ENCODE results near the gene FAM20C.

FAM20C gene

GRCh38 chr7:159370-160270 is 32.8 kb upstream of the FAM20C start:
- DNase-seq: no peak

DNA sequence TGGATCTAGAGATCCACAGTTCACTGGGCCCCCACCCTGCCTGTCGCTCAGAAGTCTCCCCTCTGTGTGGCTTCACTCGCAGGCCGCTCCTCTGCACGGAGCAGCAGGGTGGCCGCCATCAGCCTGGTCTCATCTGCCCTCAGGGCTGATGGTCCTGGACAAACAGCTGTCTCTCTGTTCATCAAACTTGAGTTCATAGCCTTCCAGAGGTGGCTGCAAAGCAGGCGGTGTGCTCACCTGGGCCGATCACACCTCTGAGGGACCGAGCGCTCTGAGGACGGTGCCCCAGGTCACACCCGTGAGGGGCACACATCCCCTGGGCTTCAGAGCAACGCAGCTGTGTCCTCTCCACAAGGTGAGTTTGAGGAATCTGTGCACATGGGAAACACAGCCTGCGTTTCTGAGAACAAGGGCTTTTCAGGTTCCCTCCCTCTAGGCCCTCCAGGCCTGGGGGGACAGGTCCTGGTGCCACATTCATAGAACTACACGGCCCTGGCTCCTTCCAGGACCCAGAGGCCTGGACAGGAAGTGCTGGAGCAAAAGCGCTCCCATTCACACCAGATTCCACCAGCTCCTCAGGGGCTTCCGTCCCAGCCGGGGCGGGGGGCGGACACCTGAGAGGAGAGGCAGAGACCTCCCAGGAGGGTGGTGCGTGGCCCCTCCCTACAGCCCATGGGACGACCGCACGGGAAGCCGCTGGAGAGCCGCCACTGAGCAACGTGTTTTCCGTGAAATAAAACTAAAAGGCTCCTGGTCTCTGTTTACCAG is 31.2 kb upstream of the FAM20C start:
- no peak for DNase-seq

GRCh38 chr7:162632-163297 is 29.6 kb upstream of the FAM20C start:
- DNase-seq: no peak

DNA sequence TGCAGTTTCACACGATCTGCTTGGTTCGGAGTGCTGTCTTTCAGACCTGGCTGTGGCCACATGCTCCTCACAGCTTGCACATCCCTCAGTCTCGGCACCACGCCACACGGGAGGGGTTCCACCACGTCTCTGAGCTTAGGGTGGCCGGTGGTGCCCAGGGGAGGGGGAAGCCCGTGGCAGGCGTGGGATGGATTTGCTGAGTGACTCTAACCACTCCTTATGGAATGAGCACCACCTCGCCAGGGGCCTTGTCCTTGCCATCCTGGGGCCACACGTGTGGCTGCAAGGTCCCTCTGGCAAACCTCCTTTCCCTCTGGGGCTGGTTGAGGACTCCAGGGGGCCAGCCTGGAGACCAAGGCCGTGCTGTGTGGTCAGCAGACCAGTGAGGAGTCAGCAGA is 29.1 kb upstream of the FAM20C start:
- no peak for DNase-seq

GRCh38 chr7:163971-164881 is 28.1 kb upstream of the FAM20C start:
- DNase-seq: no peak

GRCh38 chr7:164882-165660 is 27.3 kb upstream of the FAM20C start:
- DNase-seq: no peak

DNA sequence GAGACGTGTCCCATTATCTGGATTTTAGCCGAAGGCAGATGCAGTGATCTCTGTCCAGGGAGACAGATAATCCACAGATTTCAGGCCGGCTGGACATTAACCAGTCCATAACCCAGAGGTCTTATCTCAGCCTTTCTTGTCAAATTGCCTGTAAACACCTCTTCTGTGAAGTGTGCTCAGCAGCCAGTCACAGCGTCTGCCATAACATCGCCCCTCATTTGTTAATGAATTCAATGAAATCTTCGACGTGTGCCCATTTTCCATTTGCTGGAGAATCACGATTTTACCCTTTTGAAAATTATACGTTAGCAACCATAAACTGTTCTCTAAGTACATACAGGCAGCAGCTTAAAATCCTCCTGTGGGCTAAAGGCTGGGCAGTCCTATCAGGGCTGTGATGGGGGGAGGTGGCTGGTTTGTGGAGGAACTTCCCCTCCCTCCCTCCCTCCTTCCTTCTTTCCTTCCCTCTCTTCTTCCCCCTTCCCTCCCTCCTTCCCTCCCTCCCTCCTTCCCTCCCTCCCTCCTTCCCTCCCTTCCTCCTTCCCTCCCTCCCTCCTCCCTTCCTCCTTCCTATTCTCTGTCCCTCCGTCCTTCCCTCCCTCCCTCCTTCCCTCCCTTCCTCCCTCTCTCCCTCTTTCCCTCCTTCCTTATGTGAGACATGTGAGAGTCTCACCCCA is 26.6 kb upstream of the FAM20C start:
- no peak for DNase-seq

- no peak for DNase-seq
Measured at GRCh38 chr7:166338-167060, 25.9 kb upstream of the FAM20C start.

DNA sequence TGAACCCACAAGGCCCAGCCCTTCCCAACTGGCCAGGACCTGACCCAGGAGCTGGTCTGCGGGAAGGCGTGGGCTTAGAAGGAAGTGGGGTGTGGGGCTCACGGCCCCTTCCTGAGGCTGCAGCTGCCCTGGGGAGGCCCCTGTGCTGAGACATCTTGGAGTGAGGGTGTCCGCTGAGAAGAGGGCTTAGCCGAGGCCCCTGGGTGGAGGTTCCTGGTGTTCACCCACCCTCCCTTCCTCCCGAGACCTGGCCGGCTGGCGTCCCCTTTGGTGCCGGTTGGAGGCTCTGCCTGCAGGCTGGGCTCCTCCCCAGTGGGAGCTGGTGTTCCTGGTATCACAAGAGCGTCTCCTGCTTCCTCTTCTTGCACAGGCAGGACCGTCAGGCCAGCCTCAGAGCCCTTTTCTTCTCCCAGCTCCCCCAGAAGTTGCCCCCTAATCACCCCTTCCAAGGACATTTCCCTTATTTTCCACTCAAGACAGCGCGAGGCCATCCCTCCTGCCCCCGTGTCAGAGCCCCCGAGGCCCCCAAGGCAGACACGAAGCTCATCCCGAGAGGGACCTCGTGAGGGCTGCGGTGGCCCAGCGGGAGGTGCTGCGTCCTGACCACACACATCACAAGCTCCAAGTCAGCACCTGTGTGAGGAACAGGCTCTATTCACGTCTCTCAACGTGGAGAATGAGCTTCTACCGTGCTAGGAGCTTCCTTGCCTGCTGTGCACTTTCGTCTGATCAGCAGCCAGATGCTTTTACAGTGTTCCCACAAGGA is 25.1 kb upstream of the FAM20C start:
- DNase-seq: no peak

- no peak for DNase-seq
Measured at GRCh38 chr7:167976-168791, 24.2 kb upstream of the FAM20C start.

DNA sequence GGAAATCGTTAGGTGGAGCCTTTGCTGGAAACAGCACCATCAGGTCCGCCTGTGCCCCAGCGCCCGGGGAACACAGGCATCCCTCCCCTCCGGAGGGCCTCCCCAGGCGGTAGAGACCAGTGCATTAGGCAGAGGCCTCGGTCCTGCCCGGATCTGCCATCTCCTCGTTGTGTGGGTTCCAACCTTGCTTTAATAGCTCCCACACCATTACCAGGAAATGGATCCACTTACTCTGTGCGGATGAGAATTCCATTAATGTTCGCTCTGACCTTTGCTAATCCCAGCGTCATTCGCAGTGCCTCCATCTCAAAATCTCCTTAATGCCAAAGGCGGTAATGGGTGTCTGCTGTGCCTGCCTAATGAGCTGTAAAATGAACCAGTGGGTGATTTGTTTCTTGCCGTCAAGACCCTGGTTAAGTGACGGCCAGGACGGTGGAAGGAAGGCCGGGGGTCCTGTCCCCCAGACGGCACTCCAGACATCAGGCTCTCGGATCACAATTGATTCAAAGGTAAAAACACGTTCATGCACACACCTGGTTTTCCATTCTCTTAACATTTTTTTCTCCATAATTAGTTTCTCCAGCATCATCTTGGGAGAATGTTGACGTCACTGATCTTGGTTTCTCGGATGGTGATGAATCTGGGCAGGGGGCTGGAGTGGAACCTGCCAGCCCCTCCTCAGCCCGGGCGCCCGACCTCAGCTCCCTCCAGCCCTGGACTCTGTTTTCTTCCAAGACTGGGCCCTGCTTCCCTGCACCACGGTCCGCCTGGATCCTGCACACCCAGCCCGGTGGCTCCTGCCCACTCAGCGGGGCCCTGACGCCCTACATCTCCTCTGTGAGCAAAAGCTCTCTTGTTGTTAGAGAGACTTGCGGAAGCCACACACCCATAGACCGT is 22.8 kb upstream of the FAM20C start:
- DNase-seq: no peak

- no peak for DNase-seq
Measured at GRCh38 chr7:170551-171363, 21.6 kb upstream of the FAM20C start.

- DNase-seq: no peak
Measured at GRCh38 chr7:171364-171904, 20.9 kb upstream of the FAM20C start.

- DNase-seq: no peak
Measured at GRCh38 chr7:171912-172515, 20.4 kb upstream of the FAM20C start.

DNA sequence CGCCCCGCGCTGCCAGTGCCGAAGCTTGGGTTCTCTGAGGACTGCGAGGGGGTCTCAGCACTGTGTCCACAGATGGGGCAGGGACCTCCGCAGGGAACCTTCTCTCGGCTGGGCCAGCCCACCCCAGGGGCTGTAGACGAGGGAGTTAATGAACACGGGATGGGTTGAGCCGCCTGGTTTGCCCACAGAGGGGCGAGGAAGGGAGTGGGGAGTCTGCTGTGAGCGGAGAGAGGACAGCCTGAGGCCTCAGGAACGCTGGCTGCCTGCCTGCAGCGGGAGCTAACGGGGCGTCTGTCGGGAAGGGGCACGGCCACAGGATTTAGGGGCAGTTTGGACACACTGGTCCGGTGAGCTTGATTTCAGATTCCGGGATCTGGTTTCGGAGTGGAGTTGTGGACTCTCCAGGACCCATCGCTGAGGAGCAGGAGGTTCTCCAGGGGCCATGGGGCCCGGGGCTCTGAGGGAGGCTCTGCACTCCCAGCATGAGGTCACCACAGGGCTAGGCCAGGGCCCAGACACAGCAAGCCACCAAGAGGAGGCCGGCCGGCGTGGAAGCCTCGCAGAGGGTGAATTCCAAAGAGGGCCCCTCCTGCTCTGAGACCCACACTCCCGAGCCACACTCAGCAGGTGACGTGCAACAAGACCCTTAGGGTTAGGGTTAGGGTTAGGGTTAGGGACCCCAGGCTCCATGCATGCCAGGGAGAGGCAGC is 19.0 kb upstream of the FAM20C start:
- DNase-seq: no peak

All from stimulated activated CD4-positive, alpha-beta T cell treated with anti-CD3 and anti-CD28 coated beads, Interleukin-4, amount 100 ng/mL, for 4 hours (primary cell).